ENCODE data around the gene SORD.

GRCh38 chr15:45009046-45009445, 13.9 kb upstream of the SORD start:
- no peak for TF ChIP-seq CTCF (IDR thresholded peaks at IDR 0.05)
- TF ChIP-seq POLR2AphosphoS5 (IDR thresholded peaks at IDR 0.05; ENCODE audit: insufficient read depth in 1 of 2, low read depth in 1 of 2): no peak
- TF ChIP-seq POLR2A (IDR thresholded peaks at IDR 0.05): no peak

Data from vagina (tissue), 2 donors.